LNCAP (cell line): ENCODE results near the gene RNF123.
A peak's percentile ranks its signal among the peaks of the same experiment; 100 is the strongest.

ENCODE experiments used
- TF ChIP-seq, protein P1 (sequence below): fragments of 450-650 bp; IDR thresholded peaks from 2 replicates; pipeline ENCODE4 v1.5.1; 2017; ENCODE audit warnings: mild to moderate bottlenecking

RNF123 gene

DNA sequence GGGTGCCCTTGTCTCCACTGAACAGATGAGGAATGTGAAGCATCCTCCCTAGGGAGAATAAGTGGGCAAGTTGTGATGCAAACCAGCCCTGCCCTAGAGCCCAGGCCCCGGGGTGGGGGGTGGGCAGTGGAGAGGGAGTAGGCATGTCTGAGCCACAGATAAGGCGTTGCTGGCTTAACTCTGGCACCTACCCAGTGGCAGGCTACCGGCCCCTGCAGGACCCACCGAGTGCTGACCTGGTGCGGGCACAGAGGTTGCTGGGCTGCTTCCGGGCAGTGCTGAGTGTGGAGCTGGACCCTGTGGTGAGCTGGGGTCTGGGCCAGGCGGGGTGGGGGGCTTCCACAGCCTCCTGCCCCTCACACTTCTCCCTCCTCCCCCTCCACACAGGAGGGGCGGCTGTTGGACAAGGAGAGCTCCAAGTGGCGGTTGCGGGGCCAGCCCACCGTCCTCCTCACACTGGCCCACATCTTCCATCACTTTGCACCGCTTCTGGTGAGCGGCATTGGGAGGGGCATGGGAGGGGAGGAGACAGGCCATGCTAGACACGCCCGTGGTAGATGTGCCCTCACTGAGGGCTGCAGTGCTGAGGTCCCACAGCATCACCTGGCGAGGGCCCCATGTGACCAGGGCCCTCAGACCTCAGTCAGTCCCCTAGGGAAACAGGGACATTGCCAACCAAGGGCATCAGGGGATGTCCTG is 10.1 kb downstream of the RNF123 start:
- TF ChIP-seq, protein P1, sequence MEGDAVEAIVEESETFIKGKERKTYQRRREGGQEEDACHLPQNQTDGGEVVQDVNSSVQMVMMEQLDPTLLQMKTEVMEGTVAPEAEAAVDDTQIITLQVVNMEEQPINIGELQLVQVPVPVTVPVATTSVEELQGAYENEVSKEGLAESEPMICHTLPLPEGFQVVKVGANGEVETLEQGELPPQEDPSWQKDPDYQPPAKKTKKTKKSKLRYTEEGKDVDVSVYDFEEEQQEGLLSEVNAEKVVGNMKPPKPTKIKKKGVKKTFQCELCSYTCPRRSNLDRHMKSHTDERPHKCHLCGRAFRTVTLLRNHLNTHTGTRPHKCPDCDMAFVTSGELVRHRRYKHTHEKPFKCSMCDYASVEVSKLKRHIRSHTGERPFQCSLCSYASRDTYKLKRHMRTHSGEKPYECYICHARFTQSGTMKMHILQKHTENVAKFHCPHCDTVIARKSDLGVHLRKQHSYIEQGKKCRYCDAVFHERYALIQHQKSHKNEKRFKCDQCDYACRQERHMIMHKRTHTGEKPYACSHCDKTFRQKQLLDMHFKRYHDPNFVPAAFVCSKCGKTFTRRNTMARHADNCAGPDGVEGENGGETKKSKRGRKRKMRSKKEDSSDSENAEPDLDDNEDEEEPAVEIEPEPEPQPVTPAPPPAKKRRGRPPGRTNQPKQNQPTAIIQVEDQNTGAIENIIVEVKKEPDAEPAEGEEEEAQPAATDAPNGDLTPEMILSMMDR = no peak

DNA sequence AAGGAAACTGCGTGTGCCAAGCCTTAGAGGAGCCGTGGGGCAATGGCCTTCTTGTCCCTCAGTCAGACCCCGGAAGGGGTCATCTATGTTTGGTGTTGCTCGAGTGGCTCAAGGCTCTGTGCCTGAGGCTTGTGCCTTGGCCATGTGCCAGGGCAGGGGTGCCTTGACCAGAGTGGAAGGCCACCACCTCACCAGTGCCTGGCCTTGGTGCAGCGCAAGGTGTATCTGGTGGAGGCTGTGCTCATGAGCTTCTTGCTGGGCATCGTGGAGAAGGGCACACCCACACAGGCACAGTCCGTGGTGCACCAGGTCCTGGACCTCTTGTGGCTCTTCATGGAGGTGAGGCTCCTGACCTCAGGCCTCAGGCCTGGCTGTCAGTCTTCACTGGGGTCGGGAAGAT is 10.7 kb downstream of the RNF123 start:
- TF ChIP-seq, protein P1 = no peak

DNA sequence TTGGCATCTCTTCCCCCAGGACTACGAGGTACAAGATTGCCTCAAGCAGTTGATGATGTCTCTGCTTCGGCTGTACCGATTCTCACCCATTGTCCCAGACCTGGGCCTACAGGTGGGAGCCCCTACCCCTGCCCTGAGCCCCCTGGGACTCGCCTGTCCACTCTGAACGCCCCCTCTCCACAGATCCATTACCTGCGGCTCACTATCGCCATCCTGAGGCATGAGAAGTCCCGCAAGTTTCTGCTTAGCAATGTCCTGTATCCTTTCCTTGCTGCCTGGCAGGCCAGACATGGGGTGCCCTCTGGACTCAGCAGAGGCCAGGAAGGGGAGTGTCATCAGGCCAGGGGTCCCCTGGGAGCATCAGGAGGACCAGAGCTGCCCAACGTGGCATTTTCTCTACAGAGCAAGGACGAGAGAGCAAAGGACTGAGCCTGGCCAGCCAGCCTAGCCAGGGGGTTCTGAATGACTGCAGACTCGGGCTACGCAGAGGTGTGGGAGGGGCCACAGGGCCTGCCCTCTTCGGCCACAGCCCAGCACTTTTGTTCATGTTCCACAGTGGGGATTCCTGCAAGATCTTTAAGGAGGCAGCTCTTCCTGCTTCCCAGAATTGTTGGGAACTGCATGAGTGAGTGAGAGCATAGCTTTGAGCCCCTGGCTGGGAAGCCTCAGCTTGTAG is 11.2 kb downstream of the RNF123 start:
- TF ChIP-seq, protein P1 = no peak

DNA sequence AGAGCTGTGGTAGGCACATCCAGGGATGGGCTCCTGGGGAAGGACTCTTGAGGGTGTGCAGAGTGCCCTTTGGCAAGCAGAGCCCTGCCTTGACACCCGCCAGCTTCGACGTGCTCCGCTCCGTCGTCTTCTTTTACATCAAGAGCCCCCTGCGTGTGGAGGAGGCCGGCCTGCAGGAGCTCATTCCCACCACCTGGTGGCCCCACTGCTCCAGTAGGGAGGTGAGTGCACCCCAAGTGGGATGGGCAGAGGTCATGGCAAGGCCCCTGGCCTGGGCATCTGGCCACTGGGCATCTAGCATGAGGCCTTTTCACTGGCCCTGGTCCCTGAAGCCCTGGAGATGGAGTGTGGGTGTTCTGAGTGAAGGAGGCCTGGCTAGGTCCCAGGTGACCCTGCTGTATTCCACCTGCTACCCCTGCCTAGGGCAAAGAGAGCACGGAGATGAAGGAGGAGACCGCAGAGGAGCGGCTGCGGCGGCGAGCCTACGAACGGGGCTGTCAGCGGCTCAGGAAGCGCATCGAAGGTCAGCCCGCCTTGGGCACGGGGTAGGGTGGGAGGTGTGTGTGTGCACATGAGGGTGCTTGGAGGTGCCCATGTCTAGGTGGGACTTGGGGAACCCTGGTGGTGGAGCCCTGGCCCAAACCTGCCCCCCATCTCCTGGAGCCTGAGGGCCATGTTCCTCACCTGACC is 12.2 kb downstream of the RNF123 start:
- TF ChIP-seq, protein P1 = peak; percentile 52

DNA sequence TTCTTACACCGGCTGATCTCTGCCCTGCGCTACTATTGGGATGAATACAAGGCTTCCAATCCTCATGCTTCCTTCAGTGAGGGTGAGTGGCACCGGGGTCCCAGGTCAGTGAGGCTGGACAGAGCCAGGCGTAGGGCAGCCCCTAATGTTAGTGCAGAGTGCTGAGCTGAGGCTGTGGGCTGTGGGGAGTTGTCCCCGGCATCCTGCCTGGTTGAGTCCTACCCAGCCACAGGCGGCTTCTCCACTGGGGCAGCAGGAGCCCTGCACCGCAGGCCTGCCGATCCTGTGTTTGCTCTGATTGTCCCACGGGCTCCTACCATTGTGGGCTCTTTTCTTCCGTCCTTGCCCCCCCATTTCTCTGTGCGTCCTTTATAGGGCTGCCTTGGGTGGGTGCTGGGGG is 13.3 kb downstream of the RNF123 start:
- TF ChIP-seq, protein P1 = no peak

DNA sequence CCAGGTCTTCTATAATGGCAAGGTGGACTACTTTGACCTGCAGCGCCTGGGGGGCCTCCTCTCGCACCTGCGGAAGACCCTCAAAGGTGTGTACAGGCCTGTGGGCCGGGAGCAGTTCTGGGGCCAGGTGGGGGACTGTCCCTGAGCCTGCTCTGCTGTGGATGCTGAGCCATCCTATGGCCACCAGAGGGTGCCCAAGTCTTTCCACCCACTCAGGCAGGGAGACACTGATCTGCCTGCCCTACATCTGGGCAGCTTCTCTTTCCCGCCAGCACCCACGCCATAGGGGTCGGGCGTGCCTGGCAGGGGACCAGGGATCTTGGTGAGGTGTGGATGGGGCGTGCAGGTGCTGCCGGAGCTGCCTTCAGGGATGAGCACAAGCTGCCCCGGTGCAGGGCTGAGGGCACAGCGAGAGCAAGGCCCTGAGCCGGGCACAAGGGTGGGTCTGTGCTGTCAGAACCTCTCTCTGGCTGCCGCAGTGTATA is 14.1 kb downstream of the RNF123 start:
- TF ChIP-seq, protein P1 = peak; percentile 90

DNA sequence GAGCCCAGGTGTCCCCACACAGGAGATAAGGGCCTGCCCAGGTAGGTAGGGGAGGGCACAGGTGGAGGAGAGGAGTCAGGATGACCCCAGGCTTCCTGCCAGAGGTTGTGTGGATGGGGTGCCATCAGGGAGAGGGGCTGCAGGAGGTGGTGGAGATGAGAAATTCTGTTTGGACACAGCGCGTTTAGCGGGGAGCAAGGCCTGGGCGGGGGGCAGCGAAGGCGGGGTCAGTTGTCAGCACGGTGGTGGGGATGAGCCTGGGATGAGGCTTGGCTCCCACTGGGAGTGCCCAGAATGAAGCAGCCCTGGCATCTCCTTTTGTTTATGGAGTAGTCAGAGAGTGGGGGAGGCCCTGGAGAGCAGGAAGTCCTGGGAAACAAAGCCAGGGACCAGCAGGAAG is 14.6 kb downstream of the RNF123 start:
- TF ChIP-seq, protein P1 = no peak
